NB4 (cell line): ENCODE measurements around the gene CNPY3.

ENCODE experiments used
- TF ChIP-seq, protein P1 (sequence below): IDR thresholded peaks from one replicate; pipeline ENCODE4 v1.5.1; 2012; ENCODE audit warnings: low read depth, low read length
- TF ChIP-seq, protein P2 (sequence below): IDR thresholded peaks from 2 replicates; pipeline ENCODE4 v1.6.1; 2011; ENCODE audit warnings: low read depth, low read length

DNA sequence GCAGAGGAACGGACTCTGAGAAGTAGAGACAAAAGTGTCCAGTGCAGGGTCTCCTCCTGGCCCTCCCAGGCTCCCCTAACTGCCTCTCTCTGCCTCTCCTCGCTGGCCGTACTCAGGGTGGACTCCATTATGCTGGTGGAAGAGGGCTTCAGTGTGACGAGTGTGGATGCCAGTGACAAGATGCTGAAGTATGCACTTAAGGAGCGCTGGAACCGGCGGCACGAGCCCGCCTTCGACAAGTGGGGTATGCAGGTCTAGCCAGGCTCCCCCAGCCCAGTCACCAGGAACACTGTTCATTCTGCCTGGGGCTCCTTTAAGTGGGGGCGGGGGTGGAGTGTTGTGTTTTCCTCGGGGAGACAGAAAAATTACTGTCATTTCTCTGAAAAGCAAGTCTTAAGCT is 32.8 kb downstream of the CNPY3 start:
- TF ChIP-seq, protein P1, sequence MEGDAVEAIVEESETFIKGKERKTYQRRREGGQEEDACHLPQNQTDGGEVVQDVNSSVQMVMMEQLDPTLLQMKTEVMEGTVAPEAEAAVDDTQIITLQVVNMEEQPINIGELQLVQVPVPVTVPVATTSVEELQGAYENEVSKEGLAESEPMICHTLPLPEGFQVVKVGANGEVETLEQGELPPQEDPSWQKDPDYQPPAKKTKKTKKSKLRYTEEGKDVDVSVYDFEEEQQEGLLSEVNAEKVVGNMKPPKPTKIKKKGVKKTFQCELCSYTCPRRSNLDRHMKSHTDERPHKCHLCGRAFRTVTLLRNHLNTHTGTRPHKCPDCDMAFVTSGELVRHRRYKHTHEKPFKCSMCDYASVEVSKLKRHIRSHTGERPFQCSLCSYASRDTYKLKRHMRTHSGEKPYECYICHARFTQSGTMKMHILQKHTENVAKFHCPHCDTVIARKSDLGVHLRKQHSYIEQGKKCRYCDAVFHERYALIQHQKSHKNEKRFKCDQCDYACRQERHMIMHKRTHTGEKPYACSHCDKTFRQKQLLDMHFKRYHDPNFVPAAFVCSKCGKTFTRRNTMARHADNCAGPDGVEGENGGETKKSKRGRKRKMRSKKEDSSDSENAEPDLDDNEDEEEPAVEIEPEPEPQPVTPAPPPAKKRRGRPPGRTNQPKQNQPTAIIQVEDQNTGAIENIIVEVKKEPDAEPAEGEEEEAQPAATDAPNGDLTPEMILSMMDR, result no peak
- TF ChIP-seq, protein P2, sequence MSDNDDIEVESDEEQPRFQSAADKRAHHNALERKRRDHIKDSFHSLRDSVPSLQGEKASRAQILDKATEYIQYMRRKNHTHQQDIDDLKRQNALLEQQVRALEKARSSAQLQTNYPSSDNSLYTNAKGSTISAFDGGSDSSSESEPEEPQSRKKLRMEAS, result no peak
